Inflammatory macrophage (primary cell): Measurements from ENCODE around the gene JAZF1.

Experiments
- DNase-seq, 2 donors: peaks; one replicate each; pipeline ENCODE4 v3.0.0-alpha.2; 2020 to 2022

The JAZF1 gene

GRCh38 chr7:28191184-28191583 is 10.6 kb upstream of the JAZF1 start:
- no peak for DNase-seq

- DNase-seq, result no peak
Measured at GRCh38 chr7:28190077-28190710, 9.6 kb upstream of the JAZF1 start.

DNA sequence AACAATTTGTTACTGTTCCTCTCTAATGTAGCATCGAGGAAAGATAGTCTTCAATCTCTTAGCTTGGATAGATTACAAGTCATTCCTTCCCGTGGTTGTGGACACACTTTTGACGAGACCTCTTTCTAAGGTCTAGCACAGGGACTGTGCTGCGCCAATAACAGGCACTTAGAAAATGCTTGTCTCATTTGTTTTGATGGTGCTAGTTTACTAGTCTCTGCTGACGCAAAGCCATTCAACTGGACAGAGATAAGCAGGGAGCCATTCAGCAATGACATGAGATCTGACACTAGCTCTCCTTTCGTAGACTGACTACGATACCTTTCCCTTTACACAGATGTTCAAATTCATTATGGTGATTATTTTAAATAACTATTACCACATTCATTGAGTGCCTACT is 6.4 kb upstream of the JAZF1 start:
- DNase-seq, result no peak

- no peak for DNase-seq
Measured at GRCh38 chr7:28183627-28184026, 3.0 kb upstream of the JAZF1 start.

GRCh38 chr7:28182071-28182471 is 1.5 kb upstream of the JAZF1 start:
- no peak for DNase-seq

DNA sequence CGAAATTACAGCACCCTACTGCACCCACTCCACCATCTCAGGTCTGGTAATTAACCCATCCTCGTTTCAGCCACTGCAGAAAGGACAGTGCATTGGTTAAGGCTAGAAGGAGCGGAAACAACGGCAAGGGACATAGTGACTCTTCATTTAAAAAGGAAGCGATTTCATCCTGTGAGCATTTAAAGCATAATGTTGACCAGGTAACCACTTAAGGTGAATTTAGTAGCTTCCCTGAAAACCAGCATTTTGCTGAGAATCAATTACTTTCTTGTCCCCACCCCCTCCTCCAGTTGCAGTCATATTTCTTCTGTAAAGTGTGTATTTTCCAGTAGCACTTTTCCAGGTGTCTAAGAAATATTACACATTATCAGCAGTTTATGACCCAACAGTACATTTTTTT is 821 bp upstream of the JAZF1 start:
- no peak for DNase-seq

DNA sequence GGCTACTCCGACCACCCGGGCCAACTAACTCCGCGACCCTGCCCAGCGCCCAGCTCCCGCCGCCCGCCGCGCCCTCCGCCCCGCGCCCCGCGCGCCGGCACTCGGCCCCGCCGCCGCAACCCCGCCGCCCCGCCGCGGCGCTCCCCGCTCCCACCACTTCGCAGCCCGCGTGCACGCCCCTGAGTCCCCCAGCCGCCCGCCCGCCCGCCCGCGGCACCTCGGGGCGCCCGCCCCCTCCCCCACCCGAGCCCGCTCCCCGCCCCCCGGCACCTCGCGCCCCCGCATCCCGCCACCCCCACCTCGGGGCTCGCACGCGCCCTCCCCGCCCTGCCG is 598 bp downstream of the JAZF1 start:
- DNase-seq, result no peak

DNA sequence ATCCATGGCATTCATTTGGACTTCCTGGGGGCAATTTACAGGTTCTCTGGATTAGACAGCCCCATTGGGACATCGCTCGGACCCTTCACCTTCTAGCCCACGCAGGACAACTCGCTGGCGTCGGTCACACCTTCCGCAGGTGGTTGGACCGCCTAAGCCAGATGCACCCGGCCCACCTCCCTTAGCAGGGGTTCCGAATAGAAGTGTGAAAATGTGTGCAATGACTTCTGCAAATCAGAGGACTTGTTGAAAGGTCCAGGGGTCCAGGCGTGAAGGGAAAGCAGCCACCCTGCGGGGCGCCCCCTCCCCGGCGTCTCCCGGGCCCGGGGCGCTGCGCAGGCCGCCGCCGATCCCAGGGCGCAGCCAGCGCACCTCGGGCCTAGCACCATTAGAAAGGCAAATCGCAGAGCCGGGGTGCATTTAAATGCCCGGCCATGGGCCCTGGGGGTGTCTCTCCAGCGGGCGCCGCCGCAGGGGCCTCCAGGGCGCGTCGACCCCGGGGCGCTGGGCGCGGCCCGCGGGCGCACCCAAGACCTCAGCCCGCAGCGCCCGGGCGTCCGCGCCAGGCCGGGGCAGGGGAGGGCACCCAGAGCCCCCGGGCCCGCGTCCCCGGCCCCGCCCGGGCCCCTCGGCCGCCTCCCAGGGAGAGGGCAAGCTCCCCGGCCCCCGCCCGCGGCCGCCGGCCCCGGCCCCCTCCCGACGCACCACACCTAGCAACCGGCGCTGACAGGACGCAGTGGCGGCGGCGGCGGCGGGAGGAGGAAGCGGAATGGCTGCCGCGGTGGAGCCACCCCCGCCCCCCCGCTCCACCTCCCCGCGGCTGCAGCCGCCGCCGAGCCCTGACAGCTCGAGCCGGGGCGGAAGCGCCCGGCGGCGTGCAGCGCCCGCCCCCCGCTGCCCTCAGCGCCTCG is 1.2 kb downstream of the JAZF1 start:
- DNase-seq, result peak; percentile 67 to 79

DNA sequence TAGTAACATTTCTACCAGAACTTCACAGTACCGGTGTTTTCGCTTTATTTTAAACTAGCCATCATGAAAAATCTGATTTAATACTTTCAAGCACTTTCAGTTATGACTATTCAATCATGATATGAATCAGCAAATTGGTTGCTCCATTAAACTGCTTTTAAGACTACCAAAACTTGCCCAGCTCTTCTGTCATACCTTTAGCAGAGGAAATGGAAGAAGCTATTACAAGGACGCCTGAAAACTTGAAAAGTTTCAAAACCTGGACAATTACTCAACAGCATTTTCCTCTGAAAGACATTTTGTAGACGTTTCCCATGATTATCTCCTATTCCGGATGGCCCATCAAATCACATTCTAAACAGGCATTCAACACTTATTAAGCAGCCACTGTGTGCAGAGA is 2.0 kb downstream of the JAZF1 start:
- no peak for DNase-seq

GRCh38 chr7:28177836-28178235 is 2.8 kb downstream of the JAZF1 start:
- no peak for DNase-seq

- no peak for DNase-seq
Measured at GRCh38 chr7:28176645-28177044, 4.0 kb downstream of the JAZF1 start.

DNA sequence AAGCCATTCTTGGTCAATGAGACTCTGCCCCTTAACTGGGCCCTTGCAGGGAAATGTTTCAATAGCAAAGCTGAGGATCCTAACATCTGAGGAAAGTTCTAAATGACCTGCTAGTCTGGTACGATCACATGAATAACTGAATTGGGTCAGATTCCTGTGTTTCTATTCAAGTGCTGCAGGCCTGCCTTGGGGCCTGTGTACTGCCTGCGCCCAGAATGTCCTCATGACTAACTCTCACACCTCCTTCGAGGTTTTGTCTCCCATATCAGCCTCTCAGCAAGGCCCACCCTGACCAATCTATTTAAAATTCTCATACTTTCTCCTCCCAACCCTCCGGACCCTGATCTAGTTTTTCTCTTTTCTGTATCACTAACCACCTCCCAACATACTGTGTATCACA is 4.4 kb downstream of the JAZF1 start:
- no peak for DNase-seq

DNA sequence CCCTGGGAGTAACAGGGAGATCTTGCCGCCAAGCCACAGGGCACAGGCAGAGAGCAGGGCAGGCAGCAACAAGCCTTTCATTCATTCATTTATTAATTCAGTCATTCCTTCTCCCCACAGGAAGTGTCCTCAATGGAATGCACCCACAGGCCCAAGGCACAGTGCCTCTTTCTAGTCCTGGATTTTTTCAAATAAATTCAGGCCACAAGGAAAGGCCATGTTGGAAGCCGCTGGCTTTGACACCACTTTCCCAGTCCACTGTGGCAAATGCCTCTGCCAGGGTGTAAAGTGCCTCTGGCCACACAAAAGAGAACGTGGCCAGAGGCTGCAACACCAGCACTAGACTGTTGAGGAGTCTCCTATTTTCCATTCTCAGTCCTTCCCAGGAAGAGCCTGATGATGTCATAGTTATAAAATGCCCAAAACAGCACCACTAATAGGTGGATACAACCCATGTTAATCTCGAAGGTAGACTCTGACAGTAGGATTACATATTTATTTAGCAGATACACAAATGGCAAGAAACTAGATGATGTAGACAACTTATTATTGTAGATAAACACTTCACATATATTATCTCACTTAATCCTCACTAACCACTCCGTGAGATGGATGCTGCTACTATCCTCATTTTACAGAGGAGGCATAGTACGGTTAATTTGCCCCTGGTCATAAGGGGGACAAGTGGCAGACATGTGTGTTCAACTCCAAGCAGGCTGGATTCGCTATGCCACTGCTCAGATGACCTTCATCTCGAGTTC is 5.5 kb downstream of the JAZF1 start:
- no peak for DNase-seq

DNA sequence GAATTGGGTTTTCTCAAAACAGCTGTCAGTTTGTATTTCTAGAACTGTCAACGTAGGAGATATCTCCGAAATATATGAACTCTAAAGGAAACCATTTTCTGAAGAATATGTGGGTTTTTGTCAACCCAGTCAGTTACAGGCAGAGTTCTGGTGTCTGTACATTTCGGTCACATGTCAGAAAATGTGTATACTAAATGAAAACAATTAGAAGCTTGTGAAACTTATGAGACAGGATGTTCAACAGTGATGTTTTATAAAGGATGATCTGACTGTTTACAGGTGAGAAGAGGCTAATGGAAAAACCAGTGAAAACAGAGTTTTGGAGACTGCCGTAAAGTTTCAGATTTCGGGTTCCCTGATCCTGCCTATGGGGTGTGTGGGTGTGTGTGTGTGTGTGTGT is 6.2 kb downstream of the JAZF1 start:
- DNase-seq, result no peak

DNA sequence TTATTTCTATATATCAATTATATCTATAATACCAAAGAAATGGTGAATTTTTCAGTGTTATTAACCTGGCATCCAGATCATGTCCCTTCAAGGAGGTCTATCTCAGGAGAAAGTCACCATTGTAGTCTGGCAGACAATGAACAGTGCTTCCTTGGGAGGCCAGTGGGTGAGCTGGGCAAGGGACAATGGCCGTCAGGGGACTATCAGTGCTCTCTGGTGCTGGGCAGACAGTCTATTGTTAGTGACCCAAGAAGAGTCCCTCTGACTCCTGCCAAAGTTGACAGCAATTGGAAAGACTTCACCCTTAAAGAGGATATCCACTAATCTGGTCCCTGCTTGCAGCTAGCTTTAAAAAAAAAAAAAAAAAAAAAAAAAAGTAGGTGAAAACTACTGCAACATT is 7.1 kb downstream of the JAZF1 start:
- DNase-seq, result no peak

DNA sequence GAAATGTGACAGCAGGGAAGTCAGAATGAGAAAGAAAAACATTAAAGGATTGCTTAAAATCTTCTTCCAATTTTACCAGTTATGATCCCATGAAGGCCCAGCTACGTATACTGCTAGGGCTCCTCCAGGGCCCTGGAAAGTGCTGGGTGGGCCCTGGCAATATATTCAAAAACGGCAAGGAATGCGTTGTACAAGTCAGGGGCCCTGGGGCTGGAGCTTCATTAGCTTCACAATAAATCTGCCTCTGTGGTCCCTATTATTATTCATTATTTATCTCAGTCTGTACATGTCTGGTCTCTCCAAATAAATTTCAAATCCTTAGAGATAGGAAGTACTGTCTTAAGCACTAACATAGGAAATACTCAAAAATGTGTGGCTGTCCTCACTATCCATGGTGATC is 7.6 kb downstream of the JAZF1 start:
- no peak for DNase-seq

DNA sequence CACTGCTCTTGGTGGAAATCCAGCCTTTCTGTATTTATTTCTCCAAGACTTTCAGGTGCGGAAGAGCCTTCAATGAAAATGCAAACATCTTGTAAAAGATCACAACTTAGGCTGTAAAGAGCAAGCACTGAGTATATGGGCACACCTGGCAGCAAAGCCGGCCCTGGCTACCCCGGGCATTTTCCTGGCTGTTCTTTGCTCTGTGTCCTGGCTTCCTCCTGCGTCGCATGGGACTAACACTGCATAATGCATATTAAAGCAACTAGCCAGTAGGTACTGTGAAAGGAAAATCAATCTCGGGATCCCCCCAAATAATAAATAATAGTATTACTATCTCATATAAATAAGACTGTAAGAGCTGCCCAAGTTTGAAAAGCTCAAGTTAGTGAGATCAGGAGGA is 9.9 kb downstream of the JAZF1 start:
- DNase-seq, result no peak

DNA sequence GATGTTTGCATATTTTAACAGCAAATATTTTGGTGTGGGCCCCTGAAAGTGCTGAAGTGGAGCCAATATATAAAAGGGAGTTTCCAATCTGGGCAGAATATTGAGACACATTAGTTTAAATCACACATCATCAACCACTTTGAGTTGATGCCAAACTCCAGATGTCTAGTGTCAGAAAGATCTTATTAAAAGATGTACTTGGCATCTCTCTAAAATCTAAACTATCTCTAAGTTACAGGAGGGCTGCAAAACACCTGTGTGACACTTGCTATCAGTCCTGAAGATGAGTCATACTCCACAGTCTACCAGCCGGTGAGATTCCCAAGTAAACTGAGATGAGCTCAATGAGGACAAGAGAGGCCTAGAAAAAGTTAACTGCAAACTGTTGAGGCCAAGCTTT is 11.4 kb downstream of the JAZF1 start:
- DNase-seq, result no peak

- DNase-seq, result no peak
Measured at GRCh38 chr7:28168393-28169158, 12.0 kb downstream of the JAZF1 start.

DNA sequence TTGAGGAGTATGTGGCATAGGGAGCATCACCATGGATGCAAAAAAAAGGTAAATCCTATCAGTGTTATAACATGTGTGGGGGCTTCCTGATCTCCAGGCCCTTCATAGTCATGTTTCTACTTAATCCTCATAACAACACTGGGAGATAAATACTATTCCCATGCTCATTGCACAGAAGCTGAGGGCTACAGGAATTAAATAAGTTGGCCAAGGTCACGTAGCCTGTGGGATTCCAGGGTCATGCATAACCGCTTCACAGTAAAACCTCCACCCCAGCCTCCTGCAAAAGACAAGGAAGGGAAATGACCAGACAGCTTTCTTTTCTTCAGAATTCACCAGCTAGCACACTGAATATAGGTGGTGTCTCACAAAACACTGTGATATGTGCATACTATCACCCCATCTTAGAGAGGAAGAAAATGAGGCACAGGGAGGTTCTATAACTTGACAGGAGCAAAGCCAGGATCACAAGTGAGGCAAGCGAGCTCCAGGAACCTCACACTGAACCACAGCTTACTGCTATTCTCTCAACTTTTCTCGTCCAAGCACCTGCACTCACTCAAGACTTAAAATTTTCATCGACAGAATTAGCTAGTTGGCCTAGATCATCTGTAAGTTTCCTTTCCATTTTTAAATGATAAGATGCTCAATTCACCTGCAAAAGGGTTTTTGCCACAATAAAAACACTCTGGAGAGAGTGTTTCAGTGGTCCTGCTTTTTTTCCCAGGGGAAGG is 13.4 kb downstream of the JAZF1 start:
- DNase-seq, result no peak

DNA sequence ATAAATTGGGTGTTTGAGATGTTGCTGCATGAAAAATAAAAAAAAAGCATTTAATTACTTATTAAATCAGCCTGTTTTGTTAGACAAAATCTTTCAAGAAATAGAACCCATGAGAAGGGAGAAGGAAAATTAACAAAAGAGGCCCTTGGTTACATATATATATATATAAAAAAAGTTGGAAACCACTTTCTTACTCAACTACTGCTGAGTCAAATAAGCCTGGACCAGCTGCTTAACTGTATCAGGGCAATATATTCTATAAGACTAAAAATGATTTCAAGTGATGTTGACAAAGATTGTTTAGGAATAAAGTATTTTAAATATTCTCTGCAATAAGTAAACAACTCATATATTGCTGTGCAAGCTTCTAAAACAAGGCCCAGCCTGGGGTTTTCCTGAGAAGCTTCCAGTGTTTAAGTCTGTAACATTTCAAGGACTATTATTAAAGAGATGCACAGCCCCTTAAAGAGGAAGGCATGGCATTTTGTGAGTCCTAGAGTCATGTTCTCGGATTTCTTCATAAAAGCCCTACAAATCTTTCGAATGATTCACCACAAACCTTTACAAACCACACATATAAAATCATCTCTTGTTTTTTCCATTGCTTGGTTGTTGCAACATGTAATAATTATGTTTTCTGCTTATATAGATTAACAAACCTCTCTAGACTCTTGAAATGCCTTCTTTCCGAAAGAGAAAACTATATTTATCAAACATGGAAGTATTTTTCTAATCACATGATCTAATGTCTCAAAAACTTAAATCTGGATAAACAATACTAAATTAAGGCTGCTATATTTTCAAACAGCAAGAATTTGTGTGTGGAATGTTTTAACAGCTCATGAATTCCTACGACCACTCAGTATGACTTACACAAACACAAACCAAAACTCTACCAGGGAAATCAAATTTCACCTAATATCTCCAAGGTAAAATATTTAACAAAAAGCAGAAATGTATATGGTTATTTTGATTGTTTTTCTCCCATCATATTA is 14.3 kb downstream of the JAZF1 start:
- peak in 1 of 2 donors; percentile 21 for DNase-seq
